GM10847 (cell line): ENCODE measurements around the gene SGF29.

Experiments used
- POLR2A ChIP-seq: IDR thresholded peaks from 2 replicates; pipeline ENCODE4 v1.6.1; 2011; ENCODE audit not compliant: insufficient read length; ENCODE audit errors: extremely low read depth

Gene SGF29

GRCh38 chr16:28555561-28555960 lies 1.8 kb downstream of the SGF29 start:
- no peak for TF ChIP-seq POLR2A

DNA sequence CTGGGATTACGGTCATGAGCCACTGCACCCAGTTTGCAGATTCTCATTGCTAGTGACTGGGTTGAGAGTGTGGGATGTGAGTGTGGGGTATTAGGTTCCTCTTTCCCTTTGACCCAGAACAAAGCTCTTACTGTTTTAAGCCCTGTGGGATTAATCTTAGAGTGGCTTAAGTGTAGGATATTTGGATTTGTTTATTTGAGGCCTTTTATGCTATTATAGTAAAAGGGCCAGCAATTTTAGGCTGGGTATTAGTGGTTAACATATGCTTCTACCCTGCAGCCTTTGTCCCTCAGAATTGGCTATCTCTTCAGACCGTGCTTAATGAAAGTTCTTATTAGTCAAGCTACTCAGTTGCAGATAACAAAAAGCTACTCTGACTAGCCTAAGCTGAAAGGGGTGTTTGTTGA lies 3.2 kb downstream of the SGF29 start:
- TF ChIP-seq POLR2A, result no peak

DNA sequence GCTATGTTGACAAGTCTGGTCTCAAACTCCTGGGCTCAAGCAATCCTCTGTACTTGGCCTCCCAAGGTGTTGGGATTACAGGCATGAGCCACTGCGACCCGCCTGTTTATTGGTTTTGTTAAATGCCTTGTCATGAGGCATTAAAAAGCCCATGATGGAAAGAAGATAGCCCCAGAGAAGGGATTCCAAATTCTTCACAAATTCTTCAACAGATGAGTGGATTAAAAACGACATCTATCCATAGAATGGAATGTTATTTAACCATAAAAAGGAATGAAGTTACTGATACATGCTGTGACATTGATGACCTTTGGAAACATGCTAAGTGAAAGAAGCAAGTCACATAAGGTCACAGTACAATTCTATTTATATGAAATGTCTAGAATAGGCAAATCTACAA lies 4.7 kb downstream of the SGF29 start:
- no peak for TF ChIP-seq POLR2A

DNA sequence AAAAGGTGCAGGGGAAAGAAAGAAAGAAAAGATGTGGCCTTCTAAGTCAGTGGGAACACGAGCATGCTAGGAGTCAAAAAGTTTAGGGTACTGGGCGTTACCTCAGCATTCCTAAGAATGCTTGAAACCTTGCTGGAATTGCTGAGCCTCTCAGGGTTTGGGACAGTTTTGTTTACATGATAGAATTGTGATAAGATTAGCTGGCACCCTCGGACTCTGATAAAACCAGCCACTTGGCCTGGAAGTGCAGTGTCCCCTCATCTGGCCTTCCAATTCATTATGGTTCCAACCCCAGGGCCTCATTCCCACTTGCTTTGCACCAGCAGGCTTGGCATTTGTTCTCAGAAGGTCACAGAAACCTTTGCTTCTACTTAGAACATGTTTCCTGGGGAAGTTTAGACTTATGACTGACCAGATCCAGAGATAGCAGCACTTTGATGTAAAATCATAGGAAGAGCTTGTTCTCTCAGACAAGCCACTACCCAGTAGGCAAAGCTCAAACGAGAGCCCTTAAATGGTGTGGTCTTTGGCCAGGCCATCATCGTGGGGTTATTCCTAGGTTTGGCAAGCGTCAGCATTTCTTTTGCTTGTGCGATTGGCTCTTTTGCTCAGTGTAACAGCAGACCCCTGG lies 8.0 kb downstream of the SGF29 start:
- TF ChIP-seq POLR2A, result no peak

GRCh38 chr16:28562199-28562598 lies 8.5 kb downstream of the SGF29 start:
- no peak for TF ChIP-seq POLR2A

DNA sequence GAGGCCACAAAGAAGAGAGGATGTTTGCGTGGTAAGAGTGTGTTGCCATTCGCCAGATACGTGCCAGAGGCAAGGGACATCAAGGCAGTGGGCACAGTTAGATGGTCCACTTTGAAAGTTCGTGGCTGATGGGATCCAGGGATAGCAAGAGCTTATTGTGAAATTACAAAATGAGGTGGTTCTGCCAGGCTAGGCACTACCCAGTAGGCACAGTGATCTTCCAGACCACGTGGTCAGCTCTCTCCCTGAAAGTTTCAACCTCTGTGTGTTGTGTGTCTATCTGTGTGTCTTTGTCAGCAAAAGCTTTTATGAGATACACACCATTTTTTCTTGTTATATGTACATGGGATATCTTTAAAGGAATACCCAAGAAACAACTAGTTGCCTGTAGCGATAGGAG lies 9.5 kb downstream of the SGF29 start:
- no peak for TF ChIP-seq POLR2A

DNA sequence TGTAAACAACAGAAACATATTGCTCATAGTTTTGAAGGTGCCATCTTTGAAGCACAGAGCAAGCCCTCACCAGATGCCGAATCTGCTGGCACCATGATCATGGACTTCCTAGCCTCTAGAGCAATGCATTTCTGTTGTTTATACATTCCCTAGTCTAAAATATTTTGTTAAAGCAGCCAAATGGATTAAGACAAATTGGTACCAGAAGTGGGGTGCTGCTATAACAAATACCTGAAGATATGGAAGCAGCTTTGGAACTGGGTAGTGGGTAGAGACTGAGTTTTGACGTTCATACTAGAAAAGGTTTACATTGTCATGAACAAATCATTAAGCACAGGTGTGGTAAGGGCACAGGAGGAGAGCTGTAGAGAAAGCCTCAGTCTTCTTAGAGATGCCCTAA lies 13.6 kb downstream of the SGF29 start:
- TF ChIP-seq POLR2A, result no peak

DNA sequence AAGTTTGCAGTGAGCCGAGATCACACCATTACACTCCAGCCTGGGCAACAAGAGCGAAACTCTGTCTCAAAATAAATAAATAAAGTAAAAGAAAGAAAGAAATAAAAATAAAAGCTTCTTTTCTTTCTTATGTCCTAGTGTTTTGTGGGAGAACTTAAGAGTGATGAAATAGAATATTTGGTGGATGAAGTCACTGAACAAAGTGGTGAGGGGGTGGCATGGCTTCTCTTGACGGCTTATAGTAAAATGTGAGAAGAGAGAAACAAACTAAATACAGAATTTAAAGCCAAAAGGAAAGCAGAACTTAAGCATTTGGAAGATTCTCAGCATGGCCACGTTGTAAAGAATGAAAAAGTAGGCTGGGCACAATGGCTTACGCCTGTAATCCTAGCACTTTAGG lies 15.3 kb downstream of the SGF29 start:
- TF ChIP-seq POLR2A, result no peak

DNA sequence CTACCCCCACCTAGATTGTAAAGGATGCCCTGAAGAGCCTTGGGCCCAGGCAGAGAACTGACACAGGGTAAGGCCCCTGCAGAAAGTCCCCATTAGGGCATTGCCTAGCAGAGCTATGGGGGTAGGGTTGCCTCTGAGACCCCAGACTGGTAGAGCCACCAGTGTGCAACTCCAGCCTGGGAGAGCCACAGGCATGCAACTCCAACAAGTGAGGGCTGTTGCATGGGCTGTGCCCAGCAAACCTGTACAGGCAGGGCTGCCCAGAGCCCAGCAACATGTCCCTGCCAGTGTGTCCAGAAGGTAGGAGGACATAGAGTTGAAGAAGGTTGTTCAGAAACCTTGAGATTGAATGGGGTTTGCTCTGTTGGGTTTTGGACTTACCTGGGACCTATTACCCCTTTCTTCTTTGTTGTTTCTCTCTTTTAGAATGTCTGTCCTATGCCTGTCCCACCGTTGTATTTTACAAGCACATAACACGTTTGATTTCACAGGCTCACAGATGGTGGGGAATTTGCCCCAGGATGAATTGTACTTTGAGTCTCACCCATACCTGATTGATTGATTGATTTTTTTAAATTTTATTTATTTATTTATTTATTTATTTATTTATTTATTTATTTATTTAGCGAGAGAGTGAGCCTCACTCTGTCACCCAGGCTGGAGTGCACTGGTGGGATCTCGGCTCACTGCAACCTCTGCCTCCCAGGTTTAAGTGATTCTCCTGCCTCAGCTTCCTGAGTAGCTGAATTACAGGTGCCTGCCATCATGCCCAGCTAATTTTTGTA lies 16.4 kb downstream of the SGF29 start:
- TF ChIP-seq POLR2A, result no peak

GRCh38 chr16:28572696-28573510 lies 19.2 kb downstream of the SGF29 start:
- no peak for TF ChIP-seq POLR2A

DNA sequence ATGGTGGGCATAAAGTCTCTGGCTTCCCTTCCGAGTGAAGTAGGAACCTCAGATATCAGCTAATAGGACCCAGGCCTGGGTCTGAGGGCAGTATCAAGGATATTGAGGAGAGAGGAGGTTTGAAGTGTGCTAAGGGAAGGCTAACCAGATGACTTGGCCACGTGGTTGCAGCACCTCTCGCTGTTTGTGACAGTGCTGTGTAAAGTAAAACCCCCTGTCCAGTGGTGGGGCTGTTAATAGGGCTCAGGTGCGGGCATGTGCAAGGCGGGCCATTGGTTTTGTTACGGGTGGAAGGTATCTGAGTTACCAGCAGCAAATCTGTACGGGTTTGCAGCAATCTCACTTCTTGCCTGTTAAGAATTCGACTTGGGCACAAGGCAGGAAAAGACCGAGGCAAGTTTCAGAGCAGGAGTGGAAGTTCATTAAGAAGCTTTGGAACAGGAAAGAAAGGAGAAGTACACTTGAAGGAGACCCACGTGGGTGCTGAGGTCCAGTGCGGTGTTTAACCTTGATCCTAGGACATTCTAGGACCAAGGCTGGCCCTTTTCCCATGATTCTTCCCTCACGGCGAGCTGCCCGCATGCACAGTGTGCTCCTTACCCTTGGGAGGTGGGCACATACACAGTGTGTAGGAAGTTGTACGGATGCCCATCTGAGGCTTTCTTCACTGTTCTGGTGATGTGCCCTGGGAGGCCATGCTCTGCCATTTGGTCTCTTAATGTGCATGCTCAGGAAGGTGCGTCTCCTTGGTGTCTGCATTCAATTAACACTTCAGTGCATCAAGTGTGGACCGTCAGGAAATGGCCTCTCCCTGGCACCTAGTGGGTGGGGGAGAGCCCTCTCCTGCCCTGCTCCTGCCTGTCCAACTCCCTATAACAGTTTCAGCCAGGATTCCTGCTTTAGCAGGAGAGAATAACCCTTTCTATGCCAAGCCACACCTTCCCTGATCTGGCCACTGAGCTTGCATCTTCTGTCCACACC lies 20.3 kb downstream of the SGF29 start:
- TF ChIP-seq POLR2A, result no peak

GRCh38 chr16:28574925-28575324 lies 21.2 kb downstream of the SGF29 start:
- TF ChIP-seq POLR2A, result no peak

GRCh38 chr16:28575446-28576109 lies 21.9 kb downstream of the SGF29 start:
- no peak for TF ChIP-seq POLR2A

DNA sequence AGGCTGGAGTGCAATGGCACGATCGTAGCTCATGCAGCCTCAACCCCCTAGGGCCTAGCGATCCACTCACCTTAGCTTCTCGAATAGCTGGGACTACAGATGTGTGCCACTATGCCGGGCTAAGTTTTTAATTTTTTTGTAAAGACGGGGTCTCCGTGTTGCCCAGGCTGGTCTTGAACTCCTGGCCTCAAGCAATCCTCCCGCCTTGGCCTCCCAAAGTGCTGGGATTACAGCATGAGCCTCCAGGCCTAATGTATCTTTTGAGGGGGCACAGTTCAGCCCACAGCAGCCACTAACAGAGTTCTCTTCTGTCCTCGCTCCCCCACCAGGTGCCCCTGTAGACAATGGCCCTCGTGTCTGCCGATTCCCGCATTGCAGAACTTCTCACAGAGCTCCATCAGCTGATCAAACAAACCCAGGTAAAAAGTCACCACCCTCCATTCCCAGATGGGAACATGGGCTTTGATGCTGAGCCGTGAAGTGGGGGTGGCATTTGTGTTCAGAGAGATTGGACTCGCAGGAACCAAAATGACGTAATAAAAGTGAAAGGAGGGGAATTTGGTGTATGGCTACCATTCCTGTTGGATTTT lies 27.1 kb downstream of the SGF29 start:
- no peak for TF ChIP-seq POLR2A
